OCI-LY7 (cell line): Measurements from ENCODE around the gene CCDC194. TPM values are rescaled to one million over a fixed set of nuclear protein-coding genes. Genes with fewer than 3 reads are reported as not detected.

Experiments
- BruUV-seq: library from RNA; stranded (reverse); fragments of 400-500 nt; replicated peaks from 2 replicates; lab custom pipeline; 2021; lab: Mats Ljungman, UMichigan
- CTCF ChIA-PET: fragments of 300-600 bp; sonication (Branson Sonifier 250); formaldehyde crosslinking; loops from one replicate; lab custom pipeline; 2022; ENCODE audit warnings: antibody characterized with exemption; ENCODE audit not compliant: unreplicated experiment; lab: Charles Lee
- POLR2A ChIA-PET: fragments of 300-600 bp; sonication (Branson Sonifier 250); formaldehyde crosslinking; loops from one replicate; lab custom pipeline; 2022; ENCODE audit warnings: antibody characterized with exemption; lab: Charles Lee
- DNase-seq: peaks from one replicate; pipeline ENCODE4 v3.0.0-alpha.2; 2015; ENCODE audit warnings: low spot score
- H2AFZ ChIP-seq: fragments of 200-600 bp; sonication (generic), shearing (Covaris generic); 2 replicates; pipeline ENCODE4 v1.6.1; 2014; ENCODE audit warnings: mild to moderate bottlenecking, antibody characterized with exemption, low read length, moderate library complexity
- H3K27ac ChIP-seq: fragments of 200-600 bp; sonication (generic); 2 replicates; pipeline ENCODE4 v1.5.1; 2014; ENCODE audit warnings: mixed run types, low read depth, mild to moderate bottlenecking, moderate library complexity, low read length, inconsistent platforms; ENCODE audit not compliant: poor library complexity, severe bottlenecking
- H3K36me3 ChIP-seq: fragments of 200-600 bp; sonication (generic); 2 replicates; pipeline ENCODE4 v1.6.1; 2014; ENCODE audit warnings: mild to moderate bottlenecking, antibody characterized with exemption, low read length, moderate library complexity, mixed read lengths; ENCODE audit not compliant: insufficient read depth
- H3K4me1 ChIP-seq: fragments of 200-600 bp; sonication (generic); 2 replicates; pipeline ENCODE4 v1.5.1; 2014; ENCODE audit warnings: mild to moderate bottlenecking, low read length; ENCODE audit not compliant: insufficient read depth, poor library complexity, severe bottlenecking
- H3K4me2 ChIP-seq: fragments of 200-600 bp; sonication (generic); 2 replicates; pipeline ENCODE4 v1.6.1; 2014; ENCODE audit warnings: mild to moderate bottlenecking, low read length
- H3K4me3 ChIP-seq: fragments of 200-600 bp; sonication (generic); 2 replicates; pipeline ENCODE4 v1.5.1; 2014; ENCODE audit warnings: mild to moderate bottlenecking, low read depth, low read length; ENCODE audit not compliant: poor library complexity, severe bottlenecking
- H3K79me2 ChIP-seq: fragments of 200-600 bp; sonication (generic); 2 replicates; pipeline ENCODE4 v1.6.1; 2016; ENCODE audit warnings: low read depth, mild to moderate bottlenecking, low read length, moderate library complexity, mixed read lengths; ENCODE audit not compliant: insufficient read depth
- H3K9me2 ChIP-seq: fragments of 200-600 bp; sonication (generic); 2 replicates; pipeline ENCODE4 v1.6.1; 2016; ENCODE audit warnings: mild to moderate bottlenecking, low read length, mixed read lengths; ENCODE audit not compliant: insufficient read depth
- H3K9me3 ChIP-seq: fragments of 200-600 bp; sonication (generic); 2 replicates; pipeline ENCODE4 v1.6.1; 2014; ENCODE audit warnings: mild to moderate bottlenecking, mixed run types, low read length, mixed read lengths
- H4K20me1 ChIP-seq: fragments of 200-600 bp; sonication (generic); 2 replicates; pipeline ENCODE4 v1.6.1; 2014; ENCODE audit warnings: mild to moderate bottlenecking, antibody characterized with exemption, low read length, moderate library complexity, mixed read lengths; ENCODE audit not compliant: insufficient read depth
- CTCF ChIP-seq: fragments of 200-600 bp; sonication (generic); conservative IDR thresholded peaks from 2 replicates; pipeline ENCODE4 v1.5.1; 2014; ENCODE audit warnings: mild to moderate bottlenecking, antibody characterized with exemption, low read length, moderate library complexity, mixed read lengths
- EZH2phosphoT487 ChIP-seq: fragments of 200-600 bp; sonication (generic); IDR thresholded peaks from 2 replicates; pipeline ENCODE4 v1.6.1; 2018; ENCODE audit warnings: low read depth, borderline replicate concordance, mild to moderate bottlenecking, mixed run types, antibody characterized with exemption, low read length, moderate library complexity, mixed read lengths
- intact Hi-C: fragments of 100-400 bp; cut with micrococcal nuclease; formaldehyde crosslinking; loops from one replicate; pipeline ENCODE4 v1.10.0; 2022; ENCODE audit not compliant: unreplicated experiment
- total RNA-seq, 2 experiments: library from RNA; depleted of rRNA in 1 of 2; stranded (reverse); fragments of >200 nt in 1 of 2; shearing (Covaris generic) in 1 of 2; gene quantifications; 2 replicates each; pipeline ENCODE4 v1.2.3, GENCODE V29; 2014 to 2022

Gene CCDC194
- total RNA-seq, 2 experiments from 2014 or later = 2.4 to 8.8 TPM

DNA sequence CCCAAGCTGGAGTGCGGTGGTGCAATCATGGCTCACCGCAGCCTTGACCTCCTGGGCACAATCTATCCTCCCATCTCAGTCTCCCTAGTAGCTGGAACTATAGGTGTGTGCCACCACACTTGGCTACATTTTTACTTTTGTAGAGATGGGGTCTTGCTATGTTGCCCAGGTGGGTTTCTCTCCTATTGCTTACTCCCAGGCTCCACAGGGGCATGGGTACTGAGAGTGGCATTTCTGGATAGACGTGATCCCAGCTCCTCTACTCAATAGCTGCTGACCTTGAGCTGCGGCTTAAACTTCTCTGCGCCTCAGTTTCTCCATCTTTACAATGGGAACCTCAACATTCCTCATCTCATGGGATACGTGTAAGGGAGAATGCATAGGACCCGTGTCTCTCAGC is 37.4 kb upstream of the CCDC194 start:
- Histone ChIP-seq H2AFZ (no peak overlapping the region), H4K20me1 (no peaks in the 10 kb centered on the region), H3K36me3 (no peaks in the 10 kb centered on the region), H3K4me1 (peaks cover 3% of the 10 kb centered on the region), H3K4me3 (no peak overlapping the region), H3K9me2 (no peaks in the 10 kb centered on the region), H3K9me3 (no peaks in the 10 kb centered on the region), H3K4me2 (no peak overlapping the region), H3K27ac (no peak overlapping the region), H3K79me2 (no peaks in the 10 kb centered on the region)
- DNase-seq = no peak
- intact Hi-C loops = no loop called here
- TF ChIP-seq EZH2phosphoT487 = no peak
- no TSS peak for BruUV-seq
- ChIA-PET CTCF (no interaction called here), POLR2A (interaction anchor here (0.5 kb wide), 1 partner anchor 141 kb away, joined by 3 read pairs; no protein-coding TSS in a partner anchor)

- Histone ChIP-seq H3K27ac (no peak overlapping the region), H3K9me3 (no peaks in the 10 kb centered on the region), H3K4me1 (peaks cover 18% of the 10 kb centered on the region), H3K4me3 (no peak overlapping the region), H3K9me2 (no peaks in the 10 kb centered on the region), H4K20me1 (no peaks in the 10 kb centered on the region), H3K79me2 (no peaks in the 10 kb centered on the region), H3K36me3 (no peaks in the 10 kb centered on the region), H2AFZ (no peak overlapping the region), H3K4me2 (no peak overlapping the region)
- POLR2A ChIA-PET = interaction anchor here (0.6 kb wide), 1 partner anchor 23 kb away, joined by 5 read pairs; no protein-coding TSS in a partner anchor
- intact Hi-C loops = no loop called here
- CTCF ChIA-PET = no interaction called here
- no TSS peak for BruUV-seq
- no peak for TF ChIP-seq CTCF
- no peak for TF ChIP-seq EZH2phosphoT487
- no peak for DNase-seq
Observed at GRCh38 chr19:17429641-17430113, 35.7 kb upstream of the CCDC194 start.

GRCh38 chr19:17424743-17425365 is 30.9 kb upstream of the CCDC194 start:
- no peaks in the 10 kb centered on the region for H4K20me1 ChIP-seq
- TF ChIP-seq EZH2phosphoT487 (no peak), CTCF (peak; percentile 78)
- peak overlapping the region; percentile 42 for H3K4me3 ChIP-seq
- no peak overlapping the region for H3K27ac ChIP-seq
- intact Hi-C loops = loop anchor here (2.0 kb wide), 1 partner anchor 42 kb away; no protein-coding TSS in a partner anchor
- no peaks in the 10 kb centered on the region for H3K36me3 ChIP-seq
- ChIA-PET POLR2A (interaction anchor here (0.6 kb wide), 1 partner anchor 55 kb away, joined by 3 read pairs; no protein-coding TSS in a partner anchor), CTCF (no interaction called here)
- H2AFZ ChIP-seq = no peak overlapping the region
- H3K9me3 ChIP-seq = no peaks in the 10 kb centered on the region
- DNase-seq = peak; percentile 71
- no peaks in the 10 kb centered on the region for H3K9me2 ChIP-seq
- H3K4me1 ChIP-seq = peaks cover 34% of the 10 kb centered on the region
- no peaks in the 10 kb centered on the region for H3K79me2 ChIP-seq
- BruUV-seq = no TSS peak
- peak overlapping the region; percentile 64 for H3K4me2 ChIP-seq
